Fibroblast of mammary gland (primary cell): ENCODE data around the gene BSDC1.

Experiments used
- DNase-seq: peaks from one replicate; pipeline ENCODE4 v3.0.0-alpha.2; 2010; ENCODE audit warnings: low read depth
- H3K4me3 ChIP-seq: 2 replicates; pipeline ENCODE4 v1.5.1; 2011; ENCODE audit warnings: low read depth, mild to moderate bottlenecking, low read length, moderate library complexity; ENCODE audit not compliant: control insufficient read depth
- CTCF ChIP-seq: conservative IDR thresholded peaks from 2 replicates; pipeline ENCODE4 v1.5.1; 2011; ENCODE audit warnings: low read depth, low read length, inconsistent platforms; ENCODE audit not compliant: control insufficient read depth, insufficient read depth

BSDC1 gene

DNA sequence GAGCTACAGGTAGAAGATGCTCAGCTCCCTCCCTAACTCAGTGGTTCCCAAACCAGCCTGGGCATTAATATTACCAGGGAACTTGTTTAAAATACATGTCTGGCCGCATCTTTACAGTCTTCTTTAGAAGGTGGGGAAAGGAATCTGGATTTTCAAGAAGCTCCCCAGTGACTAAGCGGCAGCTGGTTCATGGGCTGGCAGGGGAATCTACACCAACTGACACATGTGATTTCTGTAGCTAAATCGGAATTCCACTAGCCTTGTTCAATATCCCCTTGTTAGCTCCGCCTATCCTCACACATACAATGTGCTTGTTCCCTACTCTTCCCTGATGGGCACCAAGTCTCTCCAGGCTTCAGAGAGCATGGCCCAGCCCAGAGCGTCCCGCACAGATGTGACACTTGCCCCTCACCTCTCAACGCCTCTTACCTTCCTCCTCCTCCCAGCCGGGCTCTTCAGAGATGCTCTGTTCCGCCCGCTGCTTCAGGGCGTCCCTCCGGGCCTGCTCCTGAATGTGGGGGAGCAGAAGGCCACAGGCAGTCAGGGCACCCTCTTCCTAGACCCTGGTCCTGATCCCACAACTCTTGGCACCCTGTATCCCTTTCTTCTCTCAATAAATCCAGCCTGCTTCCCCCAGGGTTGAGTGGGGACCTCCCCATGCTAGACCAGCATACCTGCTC, 16.6 kb downstream of the BSDC1 start:
- H3K4me3 ChIP-seq: no peak overlapping the region
- DNase-seq: no peak
- TF ChIP-seq CTCF: no peak

- TF ChIP-seq CTCF: no peak
- DNase-seq: no peak
- no peak overlapping the region for H3K4me3 ChIP-seq
Observed at GRCh38 chr1:32376199-32376598, 18.0 kb downstream of the BSDC1 start.

- DNase-seq: no peak
- no peak for TF ChIP-seq CTCF
- no peak overlapping the region for H3K4me3 ChIP-seq
Observed at GRCh38 chr1:32373996-32374592, 20.1 kb downstream of the BSDC1 start.

DNA sequence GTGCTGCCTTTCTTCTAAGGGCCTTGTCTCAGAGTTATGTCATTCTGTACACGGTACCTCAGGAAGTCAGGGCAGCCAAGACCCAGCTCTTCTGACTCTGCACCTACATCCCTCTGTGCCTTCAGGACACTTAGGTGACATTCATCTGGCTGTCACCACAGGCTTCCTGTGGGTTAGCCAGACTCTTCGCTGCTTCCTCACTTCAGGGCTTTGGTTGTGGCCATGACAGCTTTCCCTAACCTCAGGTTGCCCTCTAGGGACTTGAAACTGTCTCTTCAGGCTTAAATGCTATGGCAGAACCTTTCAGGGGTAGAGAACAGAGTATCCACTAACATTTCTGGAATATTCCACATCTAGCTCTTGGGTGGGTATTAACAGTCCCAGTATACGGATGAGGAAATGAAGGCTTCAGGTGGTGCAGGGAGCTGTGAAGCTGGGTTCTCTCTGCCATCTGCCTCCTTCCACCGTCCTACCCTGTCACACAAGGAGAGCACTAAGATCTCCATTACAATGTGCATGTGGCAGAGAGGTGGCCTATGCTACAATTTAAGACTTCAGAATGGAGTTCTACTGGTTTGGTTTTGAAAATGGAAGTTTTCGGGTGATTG, 22.0 kb downstream of the BSDC1 start:
- TF ChIP-seq CTCF: no peak
- no peak for DNase-seq
- no peak overlapping the region for H3K4me3 ChIP-seq

- TF ChIP-seq CTCF: no peak
- no peak for DNase-seq
Observed at GRCh38 chr1:32367912-32368635, 26.2 kb downstream of the BSDC1 start.

DNA sequence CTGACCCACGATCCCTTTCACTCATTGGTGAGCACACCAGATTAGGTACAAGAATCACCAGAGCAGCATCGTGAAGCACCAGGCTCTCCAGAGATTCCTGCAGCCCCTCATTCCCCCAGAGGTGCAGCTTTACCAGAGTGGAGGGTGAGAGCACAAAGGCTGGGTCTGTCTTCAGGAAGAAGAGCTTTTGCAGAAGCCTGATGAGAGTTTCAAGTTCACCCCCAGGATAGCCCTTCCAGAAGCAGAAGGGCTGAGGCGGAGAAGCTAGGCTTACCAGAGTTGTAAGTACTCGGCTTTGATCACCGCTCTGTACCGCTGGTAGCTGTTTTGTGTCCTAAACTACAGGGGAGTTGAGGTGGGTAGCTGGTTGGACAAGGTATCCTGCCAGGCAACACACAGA, 28.8 kb downstream of the BSDC1 start:
- DNase-seq: no peak
- no peak for TF ChIP-seq CTCF
- no peak overlapping the region for H3K4me3 ChIP-seq

More at GRCh38 chr1:32367912-32368635, 26.2 kb downstream of the BSDC1 start:
- no peak overlapping the region for H3K4me3 ChIP-seq
